GM21515 (cell line): ENCODE results near the gene CHST2.

Experiments used
- ATAC-seq: cut with Tn5 transposase; IDR thresholded peaks from one replicate; pipeline ENCODE4 v1.9.1; 2021; ENCODE audit not compliant: unreplicated experiment

The CHST2 gene

GRCh38 chr3:143128227-143128955 lies 8.8 kb downstream of the CHST2 start:
- no peak for ATAC-seq

- no peak for ATAC-seq
These were observed 12.8 kb downstream of the CHST2 start for GRCh38 chr3:143132246-143132980.

GRCh38 chr3:143134471-143134870 lies 14.9 kb downstream of the CHST2 start:
- ATAC-seq = no peak

GRCh38 chr3:143135150-143135549 lies 15.6 kb downstream of the CHST2 start:
- ATAC-seq = no peak

- no peak for ATAC-seq
These were observed 18.0 kb downstream of the CHST2 start for GRCh38 chr3:143137435-143138036.

- no peak for ATAC-seq
These were observed 19.4 kb downstream of the CHST2 start for GRCh38 chr3:143138953-143139352.

GRCh38 chr3:143139762-143140161 lies 20.2 kb downstream of the CHST2 start:
- ATAC-seq = no peak

GRCh38 chr3:143140550-143140949 lies 21.0 kb downstream of the CHST2 start:
- no peak for ATAC-seq

GRCh38 chr3:143142354-143142753 lies 22.8 kb downstream of the CHST2 start:
- ATAC-seq = no peak

- no peak for ATAC-seq
These were observed 26.3 kb downstream of the CHST2 start for GRCh38 chr3:143145906-143146305.

GRCh38 chr3:143146486-143147274 lies 27.1 kb downstream of the CHST2 start:
- ATAC-seq = no peak

GRCh38 chr3:143147707-143148106 lies 28.1 kb downstream of the CHST2 start:
- no peak for ATAC-seq

- no peak for ATAC-seq
These were observed 30.5 kb downstream of the CHST2 start for GRCh38 chr3:143150071-143150470.

GRCh38 chr3:143151004-143151731 lies 31.6 kb downstream of the CHST2 start:
- ATAC-seq = no peak

GRCh38 chr3:143152043-143152442 lies 32.5 kb downstream of the CHST2 start:
- ATAC-seq = no peak

GRCh38 chr3:143155756-143156155 lies 36.2 kb downstream of the CHST2 start:
- no peak for ATAC-seq

- peak; percentile 81 for ATAC-seq
These were observed 38.7 kb downstream of the CHST2 start for GRCh38 chr3:143158014-143158988.

GRCh38 chr3:143160437-143160836 lies 40.9 kb downstream of the CHST2 start:
- ATAC-seq = no peak

GRCh38 chr3:143163562-143164100 lies 44.1 kb downstream of the CHST2 start:
- no peak for ATAC-seq
